IMR-90 (cell line): ENCODE results near the gene CDK12. TPM values are rescaled to one million over a fixed set of nuclear protein-coding genes. Genes with fewer than 3 reads are reported as not detected.

ENCODE experiments used
- ATAC-seq: fragments of 200-7000 bp; cut with Tn5 transposase; 2 replicates; pipeline ENCODE4 v1.9.1; 2020; ENCODE audit warnings: low read depth, mild to moderate bottlenecking, moderate library complexity
- BruUV-seq: library from RNA; stranded (reverse); fragments of 400-500 nt; replicated peaks from 2 replicates; lab custom pipeline; 2021; lab: Mats Ljungman, UMichigan
- CTCF ChIA-PET: fragments of 300-600 bp; formaldehyde crosslinking; extraction: SDS; loops from one replicate; lab custom pipeline; 2021; ENCODE audit warnings: antibody characterized with exemption; lab: Yijun Ruan, JAX
- POLR2A ChIA-PET: fragments of 300-600 bp; sonication (Branson Sonifier 250); formaldehyde crosslinking; loops from one replicate; lab custom pipeline; 2022; ENCODE audit warnings: antibody characterized with exemption; ENCODE audit not compliant: unreplicated experiment; lab: Charles Lee
- DNase-seq: peaks from one replicate; pipeline ENCODE4 v3.0.0; 2013
- H2AFZ ChIP-seq: replicated peaks from 2 replicates; pipeline ENCODE3; 2013; ENCODE audit warnings: low read length, mild to moderate bottlenecking; ENCODE audit not compliant: poor library complexity
- H2AK5ac ChIP-seq: 2 replicates; pipeline ENCODE4 v1.6.1; 2013; ENCODE audit warnings: low read depth, low read length, inconsistent platforms
- H2AK9ac ChIP-seq: replicated peaks from 2 replicates; pipeline ENCODE3; 2013; ENCODE audit warnings: mild to moderate bottlenecking, low read depth, low read length, moderate library complexity; ENCODE audit not compliant: poor library complexity
- H2BK120ac ChIP-seq: 2 replicates; pipeline ENCODE4 v1.6.1; 2013; ENCODE audit warnings: low read depth, low read length, inconsistent platforms
- H2BK15ac ChIP-seq: 3 replicates; pipeline ENCODE4 v1.6.1; 2013; ENCODE audit warnings: low read depth, low read length, inconsistent platforms
- H2BK20ac ChIP-seq: 2 replicates; pipeline ENCODE4 v1.6.1; 2013; ENCODE audit warnings: low read depth, mild to moderate bottlenecking, inconsistent platforms, low read length, moderate library complexity
- H2BK5ac ChIP-seq: 2 replicates; pipeline ENCODE4 v1.6.1; 2013; ENCODE audit warnings: mild to moderate bottlenecking, low read depth, low read length, inconsistent platforms; ENCODE audit not compliant: poor library complexity, severe bottlenecking
- H3K14ac ChIP-seq: replicated peaks from 2 replicates; pipeline ENCODE4 v1.6.1; 2013; ENCODE audit warnings: low read depth, low read length, inconsistent platforms
- H3K18ac ChIP-seq: 2 replicates; pipeline ENCODE4 v1.6.1; 2013; ENCODE audit warnings: low read depth, low read length, control low read depth
- H3K23ac ChIP-seq: 2 replicates; pipeline ENCODE4 v1.6.1; 2013; ENCODE audit warnings: low read depth, low read length, inconsistent platforms
- H3K27ac ChIP-seq: 2 replicates; pipeline ENCODE4 v1.5.1; 2013; ENCODE audit warnings: mild to moderate bottlenecking, control low read depth, low read length; ENCODE audit not compliant: insufficient read depth
- H3K27me3 ChIP-seq: 2 replicates; pipeline ENCODE4 v1.6.1; 2013; ENCODE audit warnings: low read length; ENCODE audit not compliant: control insufficient read depth, insufficient read depth
- H3K36me3 ChIP-seq: 2 replicates; pipeline ENCODE4 v1.6.1; 2013; ENCODE audit warnings: low read length, mixed read lengths; ENCODE audit not compliant: control insufficient read depth, insufficient read depth
- H3K4ac ChIP-seq: 2 replicates; pipeline ENCODE4 v1.6.1; 2013; ENCODE audit warnings: low read depth, low read length, inconsistent platforms
- H3K4me1 ChIP-seq: 2 replicates; pipeline ENCODE4 v1.6.1; 2013; ENCODE audit warnings: low read length, mixed read lengths; ENCODE audit not compliant: control insufficient read depth, insufficient read depth
- H3K4me2 ChIP-seq: 2 replicates; pipeline ENCODE4 v1.6.1; 2013; ENCODE audit warnings: low read depth, mild to moderate bottlenecking, control low read depth, low read length, moderate library complexity
- H3K4me3 ChIP-seq: 2 replicates; pipeline ENCODE4 v1.5.1; 2013; ENCODE audit warnings: low read depth, mild to moderate bottlenecking, control low read depth, low read length, moderate library complexity; ENCODE audit not compliant: insufficient read depth
- H3K56ac ChIP-seq: 2 replicates; pipeline ENCODE4 v1.6.1; 2013; ENCODE audit warnings: low read length, inconsistent platforms; ENCODE audit not compliant: insufficient read depth; ENCODE audit errors: extremely low read depth
- H3K79me1 ChIP-seq, 2 experiments: 2 replicates each; pipeline ENCODE4 v1.6.1; 2013; ENCODE audit warnings: low read length in 2 of 2, inconsistent platforms in 1 of 2, low read depth in 1 of 2
- H3K9ac ChIP-seq: 2 replicates; pipeline ENCODE4 v1.6.1; 2013; ENCODE audit warnings: low read depth, low read length, control low read depth
- H3K9me1 ChIP-seq: 2 replicates; pipeline ENCODE4 v1.6.1; 2013; ENCODE audit warnings: low read length, inconsistent platforms; ENCODE audit not compliant: insufficient read depth
- H3K9me3 ChIP-seq: 2 replicates; pipeline ENCODE4 v1.6.1; 2013; ENCODE audit warnings: low read length; ENCODE audit not compliant: control insufficient read depth, insufficient read depth
- H4K20me1 ChIP-seq: 2 replicates; pipeline ENCODE4 v1.6.1; 2013; ENCODE audit warnings: low read length, inconsistent platforms; ENCODE audit not compliant: insufficient read depth
- H4K5ac ChIP-seq: 2 replicates; pipeline ENCODE4 v1.6.1; 2013; ENCODE audit warnings: mild to moderate bottlenecking, low read depth, low read length, control low read depth
- H4K8ac ChIP-seq, 2 experiments: 2 replicates each; pipeline ENCODE4 v1.6.1; 2013; ENCODE audit warnings: low read depth in 2 of 2, low read length in 2 of 2, control low read depth in 1 of 2, inconsistent platforms in 1 of 2
- H4K91ac ChIP-seq: 2 replicates; pipeline ENCODE4 v1.6.1; 2013; ENCODE audit warnings: low read depth, low read length, inconsistent platforms; ENCODE audit not compliant: insufficient read depth
- FOS ChIP-seq: fragments of 150-350 bp; IDR thresholded peaks from 2 replicates; pipeline ENCODE4 v1.6.1; 2016; ENCODE audit warnings: low read depth, low read length
- MAZ ChIP-seq: IDR thresholded peaks from 2 replicates; pipeline ENCODE4 v1.6.1; 2012; ENCODE audit warnings: low read depth, mild to moderate bottlenecking, low read length, improper control_type of control experiment, moderate library complexity, borderline replicate concordance
- RAD21 ChIP-seq: IDR thresholded peaks from 2 replicates; pipeline ENCODE4 v1.6.1; 2012; ENCODE audit warnings: low read length, improper control_type of control experiment
- WGBS, 2 experiments: methylation state at CpG; one replicate each; pipeline versions ENCODE4 v1.1.5 to v1.1.7; 2013; ENCODE audit warnings: missing lambda C conversion rate in 2 of 2; ENCODE audit not compliant: insufficient read length in 1 of 2; ENCODE audit errors: extremely low coverage in 2 of 2; 5-methylcytosine and 5-hydroxymethylcytosine counted together
- dilution Hi-C: fragments of 300-500 bp; cut with HindIII; formaldehyde crosslinking; loops from one replicate; pipeline ENCODE4 v1.14.3; 2018; ENCODE audit warnings: low sequenced_read_pairs; ENCODE audit not compliant: unreplicated experiment
- in situ Hi-C: fragments of 300-500 bp; cut with MboI; formaldehyde crosslinking; loops from 3 replicates; pipeline ENCODE4 v1.14.3; 2019; ENCODE audit warnings: low sequenced_read_pairs, inconsistent platforms, mixed read lengths
- intact Hi-C: fragments of 100-400 bp; cut with micrococcal nuclease; formaldehyde crosslinking; loops from 2 replicates; pipeline ENCODE4 v1.10.0; 2022
- polyA plus RNA-seq, 3 experiments: library from polyadenylated mRNA; depleted of rRNA; stranded (reverse); fragments of >200 nt; gene quantifications; 2 replicates each; pipeline ENCODE4 v1.2.3, GENCODE V29; 2012; ENCODE audit warnings: low replicate concordance in 1 of 3
- total RNA-seq: library from RNA; depleted of rRNA; stranded (reverse); fragments of >200 nt; gene quantifications from 2 replicates; pipeline ENCODE4 v1.2.3, GENCODE V29; 2012

The CDK12 gene
- total and polyA plus RNA-seq, 2 of the 4 experiments (the other 2 are of a cell fraction), result 16.1 to 27.1 TPM

GRCh38 chr17:39551879-39552278 is 90.6 kb downstream of the CDK12 start:
- Histone ChIP-seq H3K4me2 (no peak overlapping the region), H4K20me1 (peaks cover 8% of the 10 kb centered on the region; the same call in 1 of the 2 replicates), H4K91ac (no peak overlapping the region), H3K9me1 (peaks cover 5% of the 10 kb centered on the region; the same call in 1 of the 2 replicates), H2AFZ (no peak overlapping the region), H3K9me3 (no peaks in the 10 kb centered on the region), H3K4ac (no peak overlapping the region), H4K5ac (no peak overlapping the region), H3K36me3 (peaks cover 36% of the 10 kb centered on the region), H4K8ac (no peak overlapping the region), H2AK5ac (no peak overlapping the region), H2BK5ac (no peak overlapping the region), H3K18ac (no peak overlapping the region), H2AK9ac (no peak overlapping the region), H3K79me1 (no peaks in the 10 kb centered on the region), H3K27me3 (no peaks in the 10 kb centered on the region), H3K4me1 (peaks cover 4% of the 10 kb centered on the region; the same call in 1 of the 2 replicates), H3K23ac (no peak overlapping the region), H3K4me3 (no peak overlapping the region), H2BK15ac (no peak overlapping the region), H3K56ac (no peak overlapping the region), H2BK120ac (no peak overlapping the region), H3K9ac (no peak overlapping the region), H2BK20ac (no peak overlapping the region), H3K27ac (no peak overlapping the region), H3K14ac (no peak overlapping the region)
- BruUV-seq, result no TSS peak
- CTCF ChIA-PET, result interaction anchor here (2.1 kb wide), 1 partner anchor 70 kb away, joined by 7 read pairs; no protein-coding TSS in a partner anchor
- WGBS, 2 experiments, result no CpG with 5 or more reads among the region's 1 CpG
- in situ Hi-C loops, result no loop called here
- dilution Hi-C loops, result no loop called here
- POLR2A ChIA-PET, result no interaction called here
- intact Hi-C loops, result no loop called here
- TF ChIP-seq MAZ, result no peak
- TF ChIP-seq FOS, result peak; percentile 25; the same call in 1 of the 2 replicates
- no peak for TF ChIP-seq RAD21
- peak; percentile 56 for ATAC-seq
- DNase-seq, result peak; percentile 42
